A549 (cell line): Measurements from ENCODE around the gene TSPAN10. TPM values are rescaled to one million over a fixed set of nuclear protein-coding genes. Genes with fewer than 3 reads are reported as not detected.

Experiments used
- ATAC-seq, 2 experiments: fragments of 200-7000 bp in 1 of 2; fragments of >200 bp in 1 of 2; cut with Nextera tagmentation in 1 of 2; cut with Tn5 transposase in 1 of 2; 3 replicates each; pipeline versions ENCODE4 v1.8.0 to v1.9.1; 2018 to 2020; ENCODE audit warnings: mild to moderate bottlenecking in 1 of 2, moderate library complexity in 1 of 2
- CTCF ChIA-PET: fragments of 300-600 bp; sonication (Branson Sonifier 250); formaldehyde crosslinking; extraction: SDS; loops from one replicate; lab custom pipeline; 2021; ENCODE audit warnings: antibody characterized with exemption, inconsistent platforms; lab: Yijun Ruan, JAX
- POLR2A ChIA-PET: fragments of 350-600 bp; formaldehyde crosslinking; extraction: SDS; loops from one replicate; lab custom pipeline; 2021; ENCODE audit warnings: antibody characterized with exemption, inconsistent platforms; lab: Yijun Ruan, JAX
- DNase-seq, 2 experiments: peaks; one replicate each; pipeline versions ENCODE4 v3.0.0 to v3.0.0-alpha.2; 2011 to 2016; ENCODE audit warnings: low read depth in 1 of 2, low spot score in 1 of 2
- FAIRE-seq: peaks from 2 replicates; lab custom pipeline; 2011; peaks lifted over from hg19 to GRCh38; lab: Jason Lieb, UNC
- H3K27ac ChIP-seq, 2 experiments: fragments of >200 bp; sonication (Bioruptor Twin); formaldehyde crosslinking; 3 replicates each; pipeline ENCODE4 v1.5.1; 2016 to 2017
- H3K4me1 ChIP-seq: fragments of >200 bp; sonication (Bioruptor Twin); formaldehyde crosslinking; 3 replicates; pipeline ENCODE4 v1.6.1; 2016
- H3K4me2 ChIP-seq: fragments of >200 bp; sonication (Bioruptor Twin); formaldehyde crosslinking; 3 replicates; pipeline ENCODE4 v1.6.1; 2016
- H3K4me3 ChIP-seq: fragments of >200 bp; sonication (Bioruptor Twin); formaldehyde crosslinking; 3 replicates; pipeline ENCODE4 v1.5.1; 2016
- H3K9me3 ChIP-seq: fragments of >200 bp; sonication (Bioruptor Twin); formaldehyde crosslinking; 3 replicates; pipeline ENCODE4 v1.6.1; 2016
- ATOH8 ChIP-seq: fragments of 250-450 bp; sonication (Bioruptor Pico); IDR thresholded peaks from 2 replicates; pipeline ENCODE4 v1.5.0; 2020; ENCODE audit warnings: low read depth, mild to moderate bottlenecking, moderate library complexity
- CBX8 ChIP-seq: fragments of 200-600 bp; sonication (generic); IDR thresholded peaks from 2 replicates; pipeline ENCODE4 v1.6.1; 2016
- CEBPB ChIP-seq, 2 experiments: fragments of >200 bp in 1 of 2; sonication (Bioruptor Twin) in 1 of 2; formaldehyde crosslinking in 1 of 2; IDR thresholded peaks; 2 replicates each; pipeline ENCODE4 v1.6.1; 2012 to 2016
- CTCF ChIP-seq: fragments of >200 bp; sonication (Bioruptor Twin); formaldehyde crosslinking; IDR thresholded peaks from 3 replicates; pipeline ENCODE4 v1.5.1; 2016
- EHF ChIP-seq: fragments of 250-450 bp; sonication (Bioruptor Pico); IDR thresholded peaks from 2 replicates; pipeline ENCODE4 v1.5.0; 2020; ENCODE audit warnings: mild to moderate bottlenecking
- ELK1 ChIP-seq: fragments of 150-350 bp; IDR thresholded peaks from 2 replicates; pipeline ENCODE4 v1.6.1; 2014; ENCODE audit warnings: low read depth, mild to moderate bottlenecking, low read length
- HMGXB4 ChIP-seq: fragments of 250-450 bp; sonication (Bioruptor Pico); IDR thresholded peaks from 2 replicates; pipeline ENCODE4 v1.5.0; 2021; ENCODE audit warnings: mild to moderate bottlenecking, moderate library complexity, borderline replicate concordance
- HOXA7 ChIP-seq: fragments of 250-450 bp; sonication (Bioruptor Pico); IDR thresholded peaks from 2 replicates; pipeline ENCODE4 v1.5.0; 2020; ENCODE audit warnings: mild to moderate bottlenecking, moderate library complexity
- HOXB13 ChIP-seq: fragments of 250-450 bp; sonication (Bioruptor Pico); IDR thresholded peaks from 2 replicates; pipeline ENCODE4 v1.5.0; 2020; ENCODE audit warnings: low read depth, mild to moderate bottlenecking, moderate library complexity
- JUN ChIP-seq, 2 experiments: fragments of >200 bp; sonication (Bioruptor Twin); formaldehyde crosslinking; IDR thresholded peaks; 2 replicates in 1 of 2; 3 replicates in 1 of 2; pipeline ENCODE4 v1.6.1; 2016 to 2017
- KDM5A ChIP-seq: fragments of 200-600 bp; sonication (generic); IDR thresholded peaks from 2 replicates; pipeline ENCODE4 v1.6.1; 2016; ENCODE audit warnings: antibody characterized with exemption, mild to moderate bottlenecking
- MYC ChIP-seq: IDR thresholded peaks from 2 replicates; pipeline ENCODE4 v1.6.1; 2012; ENCODE audit warnings: mild to moderate bottlenecking, inconsistent platforms, low read length, improper control_type of control experiment, borderline replicate concordance
- NPAS2 ChIP-seq: fragments of 250-450 bp; sonication (Bioruptor Pico); IDR thresholded peaks from 2 replicates; pipeline ENCODE4 v1.8.0; 2022; ENCODE audit warnings: mild to moderate bottlenecking, moderate library complexity, borderline replicate concordance
- PHF8 ChIP-seq: fragments of 200-600 bp; sonication (generic); IDR thresholded peaks from 2 replicates; pipeline ENCODE4 v1.6.1; 2016; ENCODE audit warnings: low read depth, mild to moderate bottlenecking, antibody characterized with exemption, moderate library complexity, borderline replicate concordance
- POLR2A ChIP-seq: IDR thresholded peaks from 2 replicates; pipeline ENCODE4 v1.6.1; 2012; ENCODE audit warnings: mild to moderate bottlenecking, low read length
- POLR2AphosphoS2 ChIP-seq: conservative IDR thresholded peaks from 2 replicates; pipeline ENCODE4 v1.6.1; 2012; ENCODE audit warnings: low read length, improper control_type of control experiment, inconsistent platforms
- RAD21 ChIP-seq, 2 experiments: fragments of >200 bp in 1 of 2; sonication (Bioruptor Twin) in 1 of 2; formaldehyde crosslinking in 1 of 2; IDR thresholded peaks in 1 of 2; conservative IDR thresholded peaks in 1 of 2; 2 replicates in 1 of 2; 3 replicates in 1 of 2; pipeline ENCODE4 v1.6.1; 2012 to 2018; ENCODE audit warnings: inconsistent platforms in 1 of 2
- RCOR1 ChIP-seq: fragments of 150-350 bp; IDR thresholded peaks from 2 replicates; pipeline ENCODE4 v1.6.1; 2014; ENCODE audit warnings: antibody characterized with exemption, low read length, low read depth
- RNF2 ChIP-seq: fragments of 200-600 bp; sonication (generic); IDR thresholded peaks from 2 replicates; pipeline ENCODE4 v1.6.1; 2016; ENCODE audit warnings: low read depth, mild to moderate bottlenecking, antibody characterized with exemption, moderate library complexity, borderline replicate concordance
- TFCP2L1 ChIP-seq: fragments of 250-450 bp; sonication (Bioruptor Pico); IDR thresholded peaks from 2 replicates; pipeline ENCODE4 v1.5.0; 2021; ENCODE audit warnings: mild to moderate bottlenecking
- USF2 ChIP-seq: fragments of 450-650 bp; IDR thresholded peaks from 2 replicates; pipeline ENCODE4 v1.6.1; 2014; ENCODE audit warnings: antibody characterized with exemption
- ZFP36 ChIP-seq: fragments of 450-650 bp; IDR thresholded peaks from 2 replicates; pipeline ENCODE4 v1.6.1; 2014; ENCODE audit warnings: borderline replicate concordance; ENCODE audit not compliant: partially characterized antibody
- ZSCAN20 ChIP-seq: fragments of 250-450 bp; sonication (Bioruptor Pico); IDR thresholded peaks from 2 replicates; pipeline ENCODE4 v1.8.0; 2022; ENCODE audit warnings: mild to moderate bottlenecking, moderate library complexity
- WGBS: methylation state at CpG from one replicate; pipeline ENCODE4 v1.1.6; 2017; ENCODE audit errors: missing lambda C conversion rate; 5-methylcytosine and 5-hydroxymethylcytosine counted together
- polyA plus RNA-seq, 4 experiments: library from polyadenylated mRNA; depleted of rRNA in 3 of 4; stranded (reverse); fragments of >200 nt; fragmentation: RNase III in 1 of 4; extraction: RNeasy Plus Mini Kit Qiagen cat#74134 plus additional on column Dnase treatment in 1 of 4; gene quantifications; 2 replicates in 3 of 4; 3 replicates in 1 of 4; pipeline ENCODE4 v1.2.3, GENCODE V29; 2011 to 2017

TSPAN10 gene
- polyA plus RNA-seq, 2 of the 4 experiments (the other 2 are of a cell fraction): 1.4 to 6.3 TPM

GRCh38 chr17:81608082-81608481 is 28.9 kb upstream of the TSPAN10 start:
- H3K9me3 ChIP-seq: no peaks in the 10 kb centered on the region
- no peak overlapping the region for H3K27ac ChIP-seq
- ATAC-seq (0 out of 6 replicates have a peak, but pooled peaks of 1 of the 2 experiments have one; percentile 21), DNase-seq (no peak), FAIRE-seq (no peak)
- H3K4me3 ChIP-seq: no peak overlapping the region
- ChIA-PET CTCF (interaction anchor here (0.7 to 4.3 kb wide), 5 partner anchors 41 to 68 kb away, joined by 3 to 36 read pairs (median 9); partner anchors contain the start of gene FAAP100), POLR2A (no interaction called here)
- WGBS: 95% methylated on average over 4 of the region's 4 CpGs
- no peak for TF ChIP-seq CEBPB (IDR thresholded peaks at IDR 0.05)
- no peak for TF ChIP-seq HOXB13 (CRISPR knock-in tag)
- TF ChIP-seq TFCP2L1 (CRISPR knock-in tag): no peak
- no peak for TF ChIP-seq NPAS2 (CRISPR knock-in tag)
- no peak for TF ChIP-seq POLR2AphosphoS2
- no peak for TF ChIP-seq USF2
- TF ChIP-seq RCOR1: no peak
- H3K4me2 ChIP-seq: no peak overlapping the region
- H3K4me1 ChIP-seq: no peaks in the 10 kb centered on the region

GRCh38 chr17:81608605-81609004 is 28.4 kb upstream of the TSPAN10 start:
- ATAC-seq: no peak
- POLR2A ChIA-PET: interaction anchor here (0.9 kb wide), 1 partner anchor 11 kb away, joined by 7 read pairs; no protein-coding TSS in a partner anchor
- H3K4me1 ChIP-seq: no peaks in the 10 kb centered on the region
- no peak for FAIRE-seq
- TF ChIP-seq CEBPB (IDR thresholded peaks at IDR 0.05): no peak
- no peak for TF ChIP-seq ZFP36
- no peak for TF ChIP-seq ELK1
- no peak for TF ChIP-seq ZSCAN20 (CRISPR knock-in tag)
- TF ChIP-seq MYC: no peak
- TF ChIP-seq, all 56 proteins: peak for 0
- H3K4me3 ChIP-seq: no peak overlapping the region
- H3K4me2 ChIP-seq: no peak overlapping the region
- no peak overlapping the region for H3K27ac ChIP-seq
- no peak for DNase-seq
- CTCF ChIA-PET: interaction anchor here (0.9 to 4.3 kb wide), 8 partner anchors 8 to 89 kb away, joined by 3 to 36 read pairs (median 4); partner anchors contain the start of gene FAAP100
- 93% methylated on average over 13 of the region's 13 CpGs for WGBS
- H3K9me3 ChIP-seq: no peaks in the 10 kb centered on the region

GRCh38 chr17:81609541-81610311 is 27.3 kb upstream of the TSPAN10 start:
- POLR2A ChIA-PET: interaction anchor here (0.9 kb wide), 1 partner anchor 12 kb away, joined by 7 read pairs; no protein-coding TSS in a partner anchor
- ATAC-seq (peak in 1 of 2 experiments; percentile 27; a peak in 3 of 6 replicates), FAIRE-seq (no peak), DNase-seq (no peak)
- Histone ChIP-seq H3K4me2 (no peak overlapping the region), H3K9me3 (no peaks in the 10 kb centered on the region), H3K27ac (no peak overlapping the region), H3K4me3 (no peak overlapping the region), H3K4me1 (no peaks in the 10 kb centered on the region)
- WGBS: 96% methylated on average over 19 of the region's 19 CpGs
- TF ChIP-seq CTCF (no peak), ATOH8 (CRISPR knock-in tag) (no peak), JUN (IDR thresholded peaks at IDR 0.05) (no peak), PHF8 (no peak), POLR2A (no peak), RCOR1 (no peak), CBX8 (no peak), KDM5A (no peak), RNF2 (no peak), HMGXB4 (CRISPR knock-in tag) (no peak), RAD21 (conservative IDR thresholded peaks at IDR 0.05 in 1 of 2, IDR thresholded peaks at IDR 0.05 in 1 of 2) (no peak), HOXA7 (CRISPR knock-in tag) (no peak), EHF (no peak)
- CTCF ChIA-PET: interaction anchor here (1.0 to 4.3 kb wide), 6 partner anchors 9 to 90 kb away, joined by 3 to 36 read pairs (median 4); partner anchors contain the start of gene FAAP100
